ENCODE results near the gene IFT88.
A peak's percentile ranks its signal among the peaks of the same experiment; 100 is the strongest.

The IFT88 gene

GRCh38 chr13:20558982-20559381 lies 8.0 kb upstream of the IFT88 start:
- Histone ChIP-seq H3K9me3 (no peaks in the 10 kb centered on the region), H3K27me3 (no peaks in the 10 kb centered on the region), H3K27ac (no peak overlapping the region), H3K4me1 (ENCODE audit: control insufficient read depth in 1 of 2, insufficient read depth in 1 of 2, low read depth in 1 of 2, low read length in 1 of 2) (no peaks in the 10 kb centered on the region), H3K36me3 (no peaks in the 10 kb centered on the region), H3K4me3 (ENCODE audit: low read depth in 1 of 2, low read length in 1 of 2) (no peak overlapping the region)
- TF ChIP-seq CTCF (IDR thresholded peaks at IDR 0.05) = no peak

DNA sequence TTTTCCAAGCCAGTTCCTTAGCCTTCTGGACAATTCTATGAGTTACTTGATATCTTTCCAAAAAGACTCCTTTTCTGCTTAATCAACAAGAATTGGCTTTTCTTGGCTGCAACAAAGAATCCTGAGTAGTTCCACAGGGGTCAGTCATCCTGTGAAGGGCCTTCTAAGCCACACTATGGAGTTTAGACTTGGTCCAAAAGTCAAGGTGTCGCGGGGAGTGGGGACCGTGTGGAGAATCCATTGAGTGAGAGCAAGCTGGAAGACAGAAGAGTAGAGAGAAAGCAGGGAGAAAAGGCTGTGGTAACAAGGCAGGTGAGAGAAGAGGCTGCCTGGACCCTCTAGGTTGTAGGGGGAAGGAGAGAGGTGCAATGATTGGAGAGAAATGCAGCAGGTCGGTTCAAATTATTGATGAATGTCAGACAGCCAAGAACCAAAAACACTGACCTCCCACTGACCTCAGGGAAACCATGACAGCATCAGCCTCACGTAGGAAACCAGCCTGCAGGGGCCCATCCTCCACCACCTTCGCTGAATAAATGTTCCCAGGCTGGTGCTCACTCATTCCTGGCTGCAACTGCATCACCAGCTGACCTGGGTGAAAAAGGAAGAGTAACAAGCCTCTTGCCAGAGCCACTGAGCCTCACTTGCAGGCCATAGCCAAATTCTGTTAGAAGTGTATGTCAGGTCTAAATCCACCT lies 7.1 kb upstream of the IFT88 start:
- Histone ChIP-seq H3K27ac (no peak overlapping the region), H3K36me3 (no peaks in the 10 kb centered on the region), H3K9me3 (no peaks in the 10 kb centered on the region), H3K27me3 (no peaks in the 10 kb centered on the region), H3K4me3 (ENCODE audit: low read depth in 1 of 2, low read length in 1 of 2) (no peak overlapping the region), H3K4me1 (ENCODE audit: control insufficient read depth in 1 of 2, insufficient read depth in 1 of 2, low read depth in 1 of 2, low read length in 1 of 2) (no peaks in the 10 kb centered on the region)
- TF ChIP-seq CTCF (IDR thresholded peaks at IDR 0.05) = no peak

- H3K9me3 ChIP-seq = no peaks in the 10 kb centered on the region
- H3K4me1 ChIP-seq (ENCODE audit: control insufficient read depth in 1 of 2, insufficient read depth in 1 of 2, low read depth in 1 of 2, low read length in 1 of 2) = peaks cover 4% of the 10 kb centered on the region in 2 experiments
- H3K4me3 ChIP-seq (ENCODE audit: low read depth in 1 of 2, low read length in 1 of 2) = no peak overlapping the region
- no peak overlapping the region for H3K27ac ChIP-seq
- H3K27me3 ChIP-seq = no peaks in the 10 kb centered on the region
- no peaks in the 10 kb centered on the region for H3K36me3 ChIP-seq
- no peak for TF ChIP-seq CTCF (IDR thresholded peaks at IDR 0.05)
Observed at GRCh38 chr13:20561741-20562140, 5.2 kb upstream of the IFT88 start.

DNA sequence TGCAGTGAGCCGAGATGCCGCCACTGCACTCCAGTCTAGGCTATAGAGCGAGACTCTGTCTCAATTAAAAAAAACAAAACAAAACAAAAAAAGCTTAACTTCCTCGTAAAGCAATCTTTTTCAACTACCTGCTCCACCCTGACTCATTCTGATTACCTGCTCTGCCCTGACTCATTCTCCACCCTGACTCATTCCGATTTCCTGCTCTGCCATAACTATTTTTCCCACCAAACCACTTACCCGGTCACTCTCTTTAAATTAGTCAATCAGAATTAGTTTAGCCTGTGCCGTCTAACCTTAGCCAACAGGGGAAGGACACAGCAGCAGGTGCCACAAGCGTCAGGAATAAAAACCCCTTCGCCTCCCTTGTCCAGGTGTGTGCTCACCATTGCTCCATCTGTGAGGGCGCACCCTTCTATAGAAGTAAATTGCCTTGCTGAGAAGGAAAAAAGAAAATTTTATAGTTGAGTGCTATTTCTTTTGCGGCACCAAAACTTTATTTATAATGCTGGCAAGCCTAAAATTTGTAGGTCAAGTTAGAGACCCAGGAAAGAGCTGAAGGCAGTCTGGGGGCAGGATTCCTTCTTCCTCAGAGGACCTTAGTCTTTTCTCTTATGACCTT lies 1.7 kb upstream of the IFT88 start:
- H3K27ac ChIP-seq = no peak overlapping the region
- H3K4me1 ChIP-seq (ENCODE audit: control insufficient read depth in 1 of 2, insufficient read depth in 1 of 2, low read depth in 1 of 2, low read length in 1 of 2) = peaks cover 12 to 13% of the 10 kb centered on the region in 2 experiments
- H3K4me3 ChIP-seq (ENCODE audit: low read depth in 1 of 2, low read length in 1 of 2) = no peak overlapping the region
- no peaks in the 10 kb centered on the region for H3K36me3 ChIP-seq
- no peak for TF ChIP-seq CTCF (IDR thresholded peaks at IDR 0.05)
- no peaks in the 10 kb centered on the region for H3K9me3 ChIP-seq
- H3K27me3 ChIP-seq = no peaks in the 10 kb centered on the region

- Histone ChIP-seq H3K4me3 (ENCODE audit: low read depth in 1 of 2, low read length in 1 of 2) (peak overlapping the region; percentile 66 to 83), H3K9me3 (no peaks in the 10 kb centered on the region), H3K36me3 (no peaks in the 10 kb centered on the region), H3K27me3 (no peaks in the 10 kb centered on the region), H3K4me1 (ENCODE audit: control insufficient read depth in 1 of 2, insufficient read depth in 1 of 2, low read depth in 1 of 2, low read length in 1 of 2) (peaks cover 12 to 17% of the 10 kb centered on the region in 2 experiments), H3K27ac (peak overlapping the region; percentile 89)
- TF ChIP-seq CTCF (IDR thresholded peaks at IDR 0.05) = no peak
Observed at GRCh38 chr13:20566468-20566897, 474 bp upstream of the IFT88 start.
